HepG2 (cell line): Measurements from ENCODE around the gene HYAL1. TPM values are rescaled to one million over a fixed set of nuclear protein-coding genes. Genes with fewer than 3 reads are reported as not detected.

Experiments used
- BCLAF1 ChIP-seq: fragments of 450-650 bp; IDR thresholded peaks from 2 replicates; pipeline ENCODE4 v1.6.1; 2017; ENCODE audit warnings: mild to moderate bottlenecking
- BRF2 ChIP-seq: sonication (generic); formaldehyde crosslinking; IDR thresholded peaks from 2 replicates; pipeline ENCODE4 v1.8.1; 2022; ENCODE audit warnings: mild to moderate bottlenecking, missing genetic modification reagents
- CCDC6 ChIP-seq: sonication (generic); formaldehyde crosslinking; IDR thresholded peaks from 2 replicates; pipeline ENCODE4 v1.8.1; 2022; ENCODE audit warnings: mild to moderate bottlenecking, missing genetic modification reagents, moderate library complexity
- CREB1 ChIP-seq, 2 experiments: fragments of 450-650 bp in 1 of 2; IDR thresholded peaks; 2 replicates each; pipeline ENCODE4 v1.6.1; 2016 to 2017; ENCODE audit warnings: control low read depth in 1 of 2, mild to moderate bottlenecking in 1 of 2, missing compliant biosample characterization in 1 of 2, missing genetic modification characterization in 1 of 2
- GPN1 ChIP-seq: sonication (generic); formaldehyde crosslinking; IDR thresholded peaks from 2 replicates; pipeline ENCODE4 v1.5.1; 2020; ENCODE audit warnings: missing genetic modification reagents, borderline replicate concordance
- LBX2 ChIP-seq: sonication (generic); formaldehyde crosslinking; IDR thresholded peaks from 2 replicates; pipeline ENCODE4 v1.5.0; 2020; ENCODE audit warnings: missing genetic modification reagents, mild to moderate bottlenecking, borderline replicate concordance
- LRRFIP1 ChIP-seq: sonication (generic); formaldehyde crosslinking; conservative IDR thresholded peaks from 2 replicates; pipeline ENCODE4 v1.4.0; 2020; ENCODE audit warnings: missing genetic modification reagents
- MATR3 ChIP-seq: sonication (generic); formaldehyde crosslinking; IDR thresholded peaks from 2 replicates; pipeline ENCODE4 v1.4.0; 2020; ENCODE audit warnings: missing genetic modification reagents
- NFRKB ChIP-seq: fragments of 450-650 bp; IDR thresholded peaks from 2 replicates; pipeline ENCODE4 v1.6.1; 2017
- SIN3A ChIP-seq: IDR thresholded peaks from 2 replicates; pipeline ENCODE4 v1.6.1; 2011; ENCODE audit warnings: low read depth, mild to moderate bottlenecking, control low read depth, low read length, borderline replicate concordance
- TAF1 ChIP-seq: sonication (generic); formaldehyde crosslinking; IDR thresholded peaks from 2 replicates; pipeline ENCODE4 v1.4.0; 2020; ENCODE audit warnings: missing genetic modification reagents
- TERF1 ChIP-seq: sonication (generic); formaldehyde crosslinking; IDR thresholded peaks from 2 replicates; pipeline ENCODE4 v1.8.0; 2022; ENCODE audit warnings: mild to moderate bottlenecking, missing genetic modification reagents, moderate library complexity
- TIGD3 ChIP-seq: sonication (generic); formaldehyde crosslinking; IDR thresholded peaks from 2 replicates; pipeline ENCODE4 v1.5.1; 2020; ENCODE audit warnings: mild to moderate bottlenecking, missing genetic modification reagents, borderline replicate concordance
- XBP1 ChIP-seq: sonication (generic); formaldehyde crosslinking; IDR thresholded peaks from 2 replicates; pipeline ENCODE4 v1.5.0; 2020; ENCODE audit warnings: missing genetic modification reagents
- ZBTB38 ChIP-seq: sonication (generic); formaldehyde crosslinking; IDR thresholded peaks from 2 replicates; pipeline ENCODE4 v1.5.1; 2020; ENCODE audit warnings: mild to moderate bottlenecking, missing genetic modification reagents
- ZFP1 ChIP-seq: IDR thresholded peaks from 2 replicates; pipeline ENCODE4 v1.6.1; 2016
- ZNF432 ChIP-seq: sonication (generic); formaldehyde crosslinking; IDR thresholded peaks from 2 replicates; pipeline ENCODE4 v1.5.0; 2020; ENCODE audit warnings: missing genetic modification reagents, mild to moderate bottlenecking, borderline replicate concordance
- ZNF652 ChIP-seq: IDR thresholded peaks from 2 replicates; pipeline ENCODE4 v1.6.1; 2016; ENCODE audit warnings: low read depth, borderline replicate concordance
- polyA plus RNA-seq, 8 experiments: library from polyadenylated mRNA; depleted of rRNA in 3 of 8; stranded (reverse) in 7 of 8; unstranded in 1 of 8; fragments of >200 nt; fragmentation: Illumina TruSeq in 4 of 8; extraction: Trizol in 4 of 8; gene quantifications; 2 replicates each; pipeline versions ENCODE4 v1.2.1 to v1.2.3, GENCODE V29; 2011 to 2016; ENCODE audit warnings: low read depth in 4 of 8, missing spikeins in 1 of 8, mixed read lengths in 1 of 8; ENCODE audit not compliant: insufficient read depth in 1 of 8
- total RNA-seq, 5 experiments: library from RNA; depleted of rRNA; stranded (reverse); fragments of >200 nt; fragmentation: Illumina TruSeq; extraction: Trizol; gene quantifications; 2 replicates each; pipeline ENCODE4 v1.2.3, GENCODE V29; 2016; ENCODE audit warnings: low read depth in 1 of 5

HYAL1 gene
- total and polyA plus RNA-seq, 2 of the 13 experiments (the other 11 are each of a cell fraction or from before 2014, with no cell fraction given), result 76.5 to 193 TPM

GRCh38 chr3:50327943-50328691 is 24.7 kb upstream of the HYAL1 start, which contains the start of gene TUSC2 (continued):
- TF ChIP-seq LRRFIP1 (CRISPR knock-in tag) (no peak), TERF1 (CRISPR knock-in tag) (no peak), TAF1 (CRISPR knock-in tag) (peak; percentile 81), TIGD3 (no peak), LBX2 (CRISPR knock-in tag) (no peak), ZBTB38 (CRISPR knock-in tag) (peak; percentile 49; the same call in 1 of the 2 replicates), NFRKB (no peak), SIN3A (peak; percentile 65; the same call in 1 of the 2 replicates), MATR3 (CRISPR knock-in tag) (no peak), ZNF432 (CRISPR knock-in tag) (no peak), BCLAF1 (no peak), CCDC6 (CRISPR knock-in tag) (no peak; the same call in 1 of the 2 replicates), BRF2 (CRISPR knock-in tag) (0 out of 2 replicates have a peak, but pooled peaks have one; percentile 5), GPN1 (no peak), XBP1 (CRISPR knock-in tag) (no peak), ZFP1 (CRISPR knock-in tag) (0 out of 2 replicates have a peak, but pooled peaks have one; percentile 47), ZNF652 (CRISPR knock-in tag) (no peak), CREB1 (IDR thresholded peaks at IDR 0.05) (peak; percentile 82), CREB1 (CRISPR knock-in tag; IDR thresholded peaks at IDR 0.05) (peak; percentile 93)
